Transverse colon (tissue), 4 donors: ENCODE data around the gene RALGAPA2. TPM values are rescaled to one million over a fixed set of nuclear protein-coding genes. Genes with fewer than 3 reads are reported as not detected.

Source experiments
- DNase-seq: peaks from one replicate; pipeline ENCODE4 v3.0.0-alpha.2; 2019
- H3K27ac ChIP-seq, 4 donors: fragments of 200-600 bp; sonication (generic); 2 replicates each; pipeline ENCODE4 v1.5.1; 2016 to 2018; ENCODE audit warnings: inconsistent platforms in 4 of 4
- H3K27me3 ChIP-seq: fragments of 200-600 bp; sonication (generic); 2 replicates; pipeline ENCODE4 v1.5.1; 2017; ENCODE audit warnings: inconsistent platforms
- H3K36me3 ChIP-seq, 4 donors: fragments of 200-600 bp; sonication (generic); 2 replicates each; pipeline ENCODE4 v1.5.1; 2017 to 2019; ENCODE audit warnings: inconsistent platforms in 4 of 4
- H3K4me1 ChIP-seq, 4 donors: fragments of 200-600 bp; sonication (generic); 2 replicates each; pipeline ENCODE4 v1.5.1; 2017 to 2020; ENCODE audit warnings: inconsistent platforms in 4 of 4
- H3K4me3 ChIP-seq, 4 donors: fragments of 200-600 bp; sonication (generic); 1 replicate in 1 of 4; 2 replicates in 3 of 4; pipeline versions ENCODE4 v1.5.1 to v1.6.1; 2017 to 2019; ENCODE audit warnings: inconsistent platforms in 4 of 4
- H3K9me3 ChIP-seq, 2 donors: fragments of 200-600 bp; sonication (generic); 2 replicates each; pipeline ENCODE4 v1.5.1; 2017 to 2019; ENCODE audit warnings: inconsistent platforms in 2 of 2
- CTCF ChIP-seq, 5 experiments: fragments of 200-600 bp in 3 of 5; fragments of 450-650 bp in 2 of 5; sonication (generic) in 3 of 5; IDR thresholded peaks; 1 replicate in 2 of 5; 2 replicates in 3 of 5; pipeline ENCODE4 v1.5.1; 2016 to 2017; ENCODE audit warnings: antibody characterized with exemption in 5 of 5, inconsistent platforms in 3 of 5, mild to moderate bottlenecking in 2 of 5, moderate library complexity in 1 of 5
- EP300 ChIP-seq: sonication (generic); formaldehyde crosslinking; IDR thresholded peaks from one replicate; pipeline ENCODE4 v1.6.1; 2017; ENCODE audit warnings: antibody characterized with exemption, low read depth
- POLR2A ChIP-seq: fragments of 450-650 bp; IDR thresholded peaks from one replicate; pipeline ENCODE4 v1.6.1; 2016; ENCODE audit warnings: antibody characterized with exemption, mild to moderate bottlenecking, moderate library complexity
- POLR2AphosphoS5 ChIP-seq, 3 donors: sonication (generic); formaldehyde crosslinking; IDR thresholded peaks; one replicate each; pipeline ENCODE4 v1.6.1; 2016; ENCODE audit warnings: antibody characterized with exemption in 3 of 3
- WGBS, 2 donors: methylation state at CpG; one replicate each; pipeline ENCODE4 v1.1.5; 2018; ENCODE audit warnings: low coverage in 1 of 2; 5-methylcytosine and 5-hydroxymethylcytosine counted together
- in situ Hi-C, 4 donors: fragments of 200-750 bp; cut with MboI; loops; one replicate each; pipeline versions ENCODE4 v1.15.0 to v1.15.1; 2017; ENCODE audit warnings: low sequenced_read_pairs in 3 of 4, low pct_ligation_motif_present in 1 of 4, low pct_unique_long_range_greater_than_20kb in 1 of 4
- intact Hi-C: fragments of 100-400 bp; cut with DNase I; formaldehyde crosslinking; loops from one replicate; pipeline ENCODE4 v1.15.1; 2023; ENCODE audit warnings: low total_unique reads
- total RNA-seq, 4 donors: library from RNA; depleted of rRNA; stranded (reverse); fragments of >200 nt; gene quantifications; one replicate each; pipeline ENCODE4 v1.1.0, GENCODE V29; 2016

Gene RALGAPA2
- total RNA-seq, 4 donors from 2014 or later: 29.5 to 84.0 (median 66.5) TPM

- TF ChIP-seq EP300: no peak
- WGBS, 2 donors: 90 to 96% methylated on average over 4 to 13 of the region's 13 CpGs
- H3K4me3 ChIP-seq: no peak overlapping the region
- no peak overlapping the region for H3K27ac ChIP-seq
- no peaks in the 10 kb centered on the region for H3K27me3 ChIP-seq
- DNase-seq: no peak
- H3K36me3 ChIP-seq: peaks cover 0 to 15% (median 2%) of the 10 kb centered on the region in 4 donors
- no peaks in the 10 kb centered on the region for H3K4me1 ChIP-seq
- in situ Hi-C loops: loop anchor here in 1 of 4 donors (25.0 kb wide), 1 partner anchor 96 kb away; no protein-coding TSS in a partner anchor
- intact Hi-C loops: no loop called here
- no peaks in the 10 kb centered on the region for H3K9me3 ChIP-seq
Observed at GRCh38 chr20:20391766-20392165, 320.7 kb downstream of the RALGAPA2 start.

GRCh38 chr20:20391115-20391514 lies 321.3 kb downstream of the RALGAPA2 start:
- H3K27ac ChIP-seq: no peak overlapping the region
- in situ Hi-C loops (loop anchor here in 1 of 4 donors (25.0 kb wide), 1 partner anchor 96 kb away; no protein-coding TSS in a partner anchor), intact Hi-C loops (no loop called here)
- no peak for DNase-seq
- no peak for TF ChIP-seq CTCF (IDR thresholded peaks at IDR 0.05)
- TF ChIP-seq POLR2A: no peak
- no peak for TF ChIP-seq EP300
- peaks cover 0 to 15% (median 2%) of the 10 kb centered on the region in 4 donors for H3K36me3 ChIP-seq
- H3K4me1 ChIP-seq: no peaks in the 10 kb centered on the region
- H3K4me3 ChIP-seq: no peak overlapping the region
- WGBS, 2 donors: 85% methylated on average over 4 of the region's 4 CpGs; no CpG with 5 or more reads in 1 of the 2 donors
- no peaks in the 10 kb centered on the region for H3K27me3 ChIP-seq
- H3K9me3 ChIP-seq: no peaks in the 10 kb centered on the region

- no peak for TF ChIP-seq POLR2AphosphoS5 (IDR thresholded peaks at IDR 0.05)
- no peak for TF ChIP-seq EP300
- TF ChIP-seq POLR2A: no peak
- Histone ChIP-seq H3K27me3 (no peaks in the 10 kb centered on the region), H3K4me1 (no peaks in the 10 kb centered on the region), H3K4me3 (no peak overlapping the region), H3K9me3 (no peaks in the 10 kb centered on the region), H3K36me3 (peaks cover 0 to 15% (median 2%) of the 10 kb centered on the region in 4 donors), H3K27ac (no peak overlapping the region)
- intact Hi-C loops: no loop called here
- in situ Hi-C loops: loop anchor here in 1 of 4 donors (25.0 kb wide), 1 partner anchor 97 kb away; no protein-coding TSS in a partner anchor
- WGBS, 2 donors: 93 to 97% methylated on average over 3 to 9 of the region's 9 CpGs
- no peak for DNase-seq
Observed at GRCh38 chr20:20390393-20390792, 322.1 kb downstream of the RALGAPA2 start.

GRCh38 chr20:20386192-20386591 lies 326.3 kb downstream of the RALGAPA2 start:
- peaks cover 0 to 5% (median 0%) of the 10 kb centered on the region in 4 donors for H3K36me3 ChIP-seq
- 48 to 77% methylated on average over 2 to 9 of the region's 9 CpGs for WGBS, 2 donors
- no peaks in the 10 kb centered on the region for H3K9me3 ChIP-seq
- TF ChIP-seq EP300 (no peak), CTCF (IDR thresholded peaks at IDR 0.05) (no peak), POLR2AphosphoS5 (IDR thresholded peaks at IDR 0.05) (no peak), POLR2A (no peak)
- no peak overlapping the region for H3K4me3 ChIP-seq
- intact Hi-C loops: no loop called here
- in situ Hi-C loops: loop anchor here in 1 of 4 donors (25.0 kb wide), 1 partner anchor 101 kb away; no protein-coding TSS in a partner anchor
- no peak for DNase-seq
- H3K27ac ChIP-seq: no peak overlapping the region
- H3K27me3 ChIP-seq: peaks cover 17% of the 10 kb centered on the region
- no peaks in the 10 kb centered on the region for H3K4me1 ChIP-seq

GRCh38 chr20:20375862-20376261 lies 336.6 kb downstream of the RALGAPA2 start:
- Histone ChIP-seq H3K4me1 (no peaks in the 10 kb centered on the region), H3K4me3 (no peak overlapping the region), H3K36me3 (no peaks in the 10 kb centered on the region), H3K9me3 (peaks cover 0 to under 1% of the 10 kb centered on the region in 2 donors), H3K27me3 (peaks cover 49% of the 10 kb centered on the region), H3K27ac (no peak overlapping the region)
- WGBS, 2 donors: 65 to 68% methylated on average over 5 to 8 of the region's 8 CpGs
- DNase-seq: no peak
- TF ChIP-seq POLR2A (no peak), CTCF (IDR thresholded peaks at IDR 0.05) (no peak)
- intact Hi-C loops: no loop called here
- in situ Hi-C loops: loop anchor here in 1 of 4 donors (25.0 kb wide), 1 partner anchor 111 kb away; no protein-coding TSS in a partner anchor
